GM19397 (cell line): ENCODE results near the gene KCNAB3.

Source experiments
- ATAC-seq: cut with Tn5 transposase; IDR thresholded peaks from one replicate; pipeline ENCODE4 v1.9.1; 2021; ENCODE audit warnings: mild to moderate bottlenecking, moderate library complexity; ENCODE audit not compliant: unreplicated experiment

KCNAB3 gene

GRCh38 chr17:7881276-7882054 is 48.2 kb downstream of the KCNAB3 start:
- ATAC-seq, result no peak

DNA sequence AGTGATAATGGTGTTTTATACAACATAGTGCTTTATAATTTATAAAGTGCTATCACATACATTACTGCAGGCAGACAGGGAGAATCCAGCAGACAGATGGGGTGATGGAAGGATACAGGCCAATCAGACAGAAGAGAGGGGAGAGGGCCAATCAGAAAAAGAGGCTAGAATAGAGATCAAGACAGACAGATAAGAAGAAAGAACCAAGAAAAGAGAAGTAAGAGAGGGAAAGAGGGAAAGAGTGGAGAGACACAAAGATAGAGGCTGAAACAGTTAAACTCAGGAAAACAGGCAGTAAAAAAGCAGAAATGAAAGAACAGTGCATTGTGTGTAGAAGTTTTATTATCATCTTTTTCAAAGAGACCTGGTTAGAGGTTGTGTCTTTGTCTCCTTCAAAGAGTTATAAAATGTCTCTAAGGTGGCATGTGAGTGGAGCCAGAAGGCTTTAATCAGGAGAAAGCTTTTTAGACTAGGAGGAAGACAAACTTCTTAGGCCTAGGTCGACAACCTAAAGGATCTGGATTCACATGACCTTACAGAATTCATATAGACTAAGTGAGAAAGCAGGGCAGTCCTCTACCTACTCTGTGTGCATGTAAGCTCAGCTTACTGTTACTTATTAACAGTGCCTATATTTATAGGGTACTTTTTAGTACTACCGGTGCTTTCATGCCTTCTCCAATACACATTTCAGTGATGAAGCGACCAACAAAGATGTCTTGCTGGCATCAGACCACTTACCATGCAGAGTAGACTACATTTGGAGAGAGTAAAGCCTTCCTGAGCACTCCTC is 49.4 kb downstream of the KCNAB3 start:
- ATAC-seq, result no peak

DNA sequence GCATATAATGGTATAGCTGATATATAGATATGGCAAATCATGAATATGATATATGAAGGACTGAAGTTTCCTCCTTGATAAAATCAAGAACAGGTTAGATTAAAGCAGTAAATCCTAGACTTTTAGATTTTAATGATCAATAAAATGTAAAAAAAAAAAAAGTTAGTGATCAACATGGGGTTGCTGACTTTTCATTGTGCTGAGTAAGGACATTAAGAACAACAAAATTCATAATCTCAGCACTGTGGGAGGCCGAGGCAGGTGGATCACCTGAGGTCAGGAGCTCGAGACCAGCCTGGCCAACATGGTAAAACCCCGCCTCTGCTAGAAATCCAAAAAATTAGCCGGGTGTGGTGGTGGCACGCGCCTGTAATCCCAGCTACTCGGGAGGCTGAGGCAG is 51.4 kb downstream of the KCNAB3 start:
- no peak for ATAC-seq

DNA sequence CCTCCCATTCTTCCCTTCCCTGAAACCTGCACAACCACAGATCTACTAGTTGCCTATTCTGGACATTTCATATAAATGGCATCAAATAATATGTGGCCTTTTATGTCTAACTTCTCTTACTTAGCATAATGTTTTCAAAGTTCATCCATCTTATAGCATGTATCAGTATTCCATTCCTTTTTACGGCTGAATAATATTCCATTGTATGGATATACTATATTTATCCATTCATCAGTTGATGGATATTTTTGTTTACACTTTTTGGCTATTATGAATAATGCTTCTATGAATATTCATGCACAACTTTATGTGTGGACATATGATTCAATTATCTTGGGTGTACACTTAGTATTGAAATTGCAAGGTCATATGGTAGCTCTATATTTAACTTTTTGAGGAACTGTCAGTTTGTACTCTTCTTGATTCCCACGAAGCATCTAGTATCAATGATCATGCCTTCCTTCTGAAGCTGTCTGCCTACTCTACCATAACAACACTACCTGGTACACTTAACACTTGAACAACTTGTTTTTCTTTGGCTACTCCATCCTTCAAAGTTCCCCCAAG is 53.8 kb downstream of the KCNAB3 start:
- no peak for ATAC-seq

DNA sequence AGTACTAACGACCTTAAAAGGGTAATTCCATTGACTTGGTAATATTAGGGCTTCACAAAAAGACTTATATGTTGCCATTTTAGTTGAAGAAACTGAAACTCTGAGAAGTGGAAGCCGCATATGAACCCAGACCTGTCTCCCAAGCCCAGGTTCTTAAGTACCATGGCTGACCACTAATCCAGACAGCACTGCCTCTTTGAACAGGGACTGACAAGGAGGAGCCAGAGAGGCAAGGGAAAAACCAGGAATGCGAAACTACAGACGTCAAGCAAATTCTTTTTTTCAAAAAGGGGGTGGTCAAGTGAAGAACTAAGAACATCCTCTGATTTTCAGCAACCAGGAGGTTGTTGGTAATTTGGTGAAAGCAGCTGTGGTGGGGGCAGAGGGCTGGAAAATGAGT is 56.6 kb downstream of the KCNAB3 start:
- no peak for ATAC-seq
